H9 (cell line): ENCODE measurements around the gene NOL9. TPM values are rescaled to one million over a fixed set of nuclear protein-coding genes. Genes with fewer than 3 reads are reported as not detected.

Source experiments
- DNase-seq: peaks from one replicate; pipeline ENCODE4 v3.0.0-alpha.2; 2017
- H2AFZ ChIP-seq: one replicate; pipeline ENCODE4 v1.6.1; 2013; ENCODE audit warnings: mild to moderate bottlenecking, low read length, control low read depth, moderate library complexity
- H2AK5ac ChIP-seq: 2 replicates; pipeline ENCODE4 v1.6.1; 2013; ENCODE audit warnings: low read length, control low read depth, mixed read lengths; ENCODE audit not compliant: insufficient read length
- H2BK120ac ChIP-seq: one replicate; pipeline ENCODE4 v1.6.1; 2013; ENCODE audit warnings: low read depth, mild to moderate bottlenecking, low read length, control low read depth, inconsistent platforms; ENCODE audit not compliant: poor library complexity, severe bottlenecking
- H2BK12ac ChIP-seq: 2 replicates; pipeline ENCODE4 v1.6.1; 2013; ENCODE audit warnings: low read length, control low read depth, mixed read lengths, low read depth; ENCODE audit not compliant: insufficient read length
- H2BK15ac ChIP-seq: 2 replicates; pipeline ENCODE4 v1.6.1; 2013; ENCODE audit warnings: low read depth, low read length, control low read depth
- H2BK20ac ChIP-seq: one replicate; pipeline ENCODE4 v1.6.1; 2013; ENCODE audit warnings: low read depth, mild to moderate bottlenecking, low read length, control low read depth, inconsistent platforms; ENCODE audit not compliant: poor library complexity, severe bottlenecking
- H2BK5ac ChIP-seq: 2 replicates; pipeline ENCODE4 v1.6.1; 2013; ENCODE audit warnings: low read length, control low read depth, mixed read lengths; ENCODE audit not compliant: insufficient read length
- H3K14ac ChIP-seq: 2 replicates; pipeline ENCODE4 v1.6.1; 2013; ENCODE audit warnings: low read length, control low read depth; ENCODE audit not compliant: insufficient read depth
- H3K18ac ChIP-seq: 2 replicates; pipeline ENCODE4 v1.6.1; 2013; ENCODE audit warnings: low read depth, mild to moderate bottlenecking, mixed read lengths, low read length, control low read depth; ENCODE audit not compliant: insufficient read length
- H3K23ac ChIP-seq: 2 replicates; pipeline ENCODE4 v1.6.1; 2013; ENCODE audit warnings: low read length, control low read depth, mixed read lengths, low read depth; ENCODE audit not compliant: insufficient read length
- H3K23me2 ChIP-seq: 2 replicates; pipeline ENCODE4 v1.6.1; 2013; ENCODE audit warnings: low read depth, mild to moderate bottlenecking, mixed read lengths, low read length, control low read depth; ENCODE audit not compliant: insufficient read length, poor library complexity, severe bottlenecking
- H3K27ac ChIP-seq: 2 replicates; pipeline ENCODE4 v1.5.1; 2013; ENCODE audit warnings: low read length, control low read depth, mixed read lengths, low read depth; ENCODE audit not compliant: insufficient read length
- H3K27me3 ChIP-seq: 2 replicates; pipeline ENCODE4 v1.6.1; 2013; ENCODE audit warnings: low read length, control low read depth, inconsistent platforms; ENCODE audit not compliant: insufficient read depth
- H3K4ac ChIP-seq: 2 replicates; pipeline ENCODE4 v1.6.1; 2013; ENCODE audit warnings: low read depth, mild to moderate bottlenecking, control low read depth, inconsistent platforms, low read length, moderate library complexity
- H3K4me1 ChIP-seq: 2 replicates; pipeline ENCODE4 v1.6.1; 2013; ENCODE audit warnings: low read length, control low read depth, inconsistent platforms; ENCODE audit not compliant: insufficient read depth
- H3K4me2 ChIP-seq: 2 replicates; pipeline ENCODE4 v1.6.1; 2013; ENCODE audit warnings: low read length, control low read depth, mixed read lengths; ENCODE audit not compliant: insufficient read length, insufficient read depth
- H3K56ac ChIP-seq: 2 replicates; pipeline ENCODE4 v1.6.1; 2013; ENCODE audit warnings: low read depth, mild to moderate bottlenecking, mixed read lengths, low read length, control low read depth; ENCODE audit not compliant: insufficient read length
- H3K79me1 ChIP-seq: 2 replicates; pipeline ENCODE4 v1.6.1; 2013; ENCODE audit warnings: low read depth, mild to moderate bottlenecking, moderate library complexity, low read length, control low read depth, inconsistent platforms; ENCODE audit not compliant: insufficient read depth, poor library complexity, severe bottlenecking
- H3K79me2 ChIP-seq: 2 replicates; pipeline ENCODE4 v1.6.1; 2013; ENCODE audit warnings: low read length, control low read depth, inconsistent platforms; ENCODE audit not compliant: insufficient read depth
- H3K9ac ChIP-seq: 2 replicates; pipeline ENCODE4 v1.6.1; 2013; ENCODE audit warnings: low read length, control low read depth, mixed read lengths; ENCODE audit not compliant: insufficient read length; ENCODE audit errors: extremely low read depth
- H3K9me3 ChIP-seq: one replicate; pipeline ENCODE4 v1.6.1; 2013; ENCODE audit warnings: low read depth, low read length, inconsistent platforms; ENCODE audit not compliant: control insufficient read depth
- H3T11ph ChIP-seq: one replicate; pipeline ENCODE4 v1.6.1; 2013; ENCODE audit warnings: mild to moderate bottlenecking, low read length, control low read depth, inconsistent platforms
- H4K20me1 ChIP-seq: one replicate; pipeline ENCODE4 v1.6.1; 2013; ENCODE audit not compliant: control insufficient read depth, insufficient read length, insufficient read depth
- H4K5ac ChIP-seq: 2 replicates; pipeline ENCODE4 v1.6.1; 2013; ENCODE audit warnings: low read depth, mild to moderate bottlenecking, mixed read lengths, low read length, control low read depth; ENCODE audit not compliant: insufficient read length
- H4K8ac ChIP-seq: replicated peaks from 2 replicates; pipeline ENCODE4 v1.6.1; 2013; ENCODE audit warnings: low read length, control low read depth, mixed read lengths, low read depth; ENCODE audit not compliant: insufficient read length
- H4K91ac ChIP-seq: 2 replicates; pipeline ENCODE4 v1.6.1; 2013; ENCODE audit warnings: low read depth, mild to moderate bottlenecking, moderate library complexity, mixed read lengths, low read length, control low read depth; ENCODE audit not compliant: insufficient read length
- H3K27ac Mint-ChIP-seq, 3 experiments: 2 replicates in 2 of 3; 3 replicates in 1 of 3; pipeline ENCODE4 v1.8.0; 2020 to 2021; ENCODE audit warnings: mixed read lengths in 3 of 3, mild to moderate bottlenecking in 1 of 3, moderate library complexity in 1 of 3
- H3K27me3 Mint-ChIP-seq: 2 replicates; pipeline ENCODE4 v1.8.0; 2021; ENCODE audit warnings: low read depth, mild to moderate bottlenecking, moderate library complexity, mixed read lengths
- H3K36me3 Mint-ChIP-seq, 3 experiments: 2 replicates in 2 of 3; 3 replicates in 1 of 3; pipeline ENCODE4 v1.8.0; 2020 to 2021; ENCODE audit warnings: low read depth in 3 of 3, mixed read lengths in 3 of 3; ENCODE audit not compliant: insufficient read depth in 1 of 3
- H3K4me1 Mint-ChIP-seq, 2 experiments: 2 replicates each; pipeline ENCODE4 v1.8.0; 2020; ENCODE audit warnings: mixed read lengths in 2 of 2
- H3K4me3 Mint-ChIP-seq, 2 experiments: 2 replicates in 1 of 2; 3 replicates in 1 of 2; pipeline ENCODE4 v1.8.0; 2020 to 2021; ENCODE audit warnings: mild to moderate bottlenecking in 2 of 2, mixed read lengths in 2 of 2, moderate library complexity in 1 of 2
- H3K9me3 Mint-ChIP-seq, 2 experiments: 2 replicates in 1 of 2; 3 replicates in 1 of 2; pipeline ENCODE4 v1.8.0; 2020; ENCODE audit warnings: mild to moderate bottlenecking in 2 of 2, mixed read lengths in 2 of 2, moderate library complexity in 1 of 2
- CTCF ChIP-seq: fragments of 200-600 bp; sonication (generic); conservative IDR thresholded peaks from 3 replicates; pipeline ENCODE4 v1.8.0; 2021; ENCODE audit warnings: antibody characterized with exemption, mild to moderate bottlenecking
- WGBS: extraction: QIAGEN DNeasy Blood & Tissue Kit; methylation state at CpG from one replicate; pipeline ENCODE4 v1.1.7; 2013; ENCODE audit warnings: missing lambda C conversion rate, low lambda C conversion rate, mixed read lengths; ENCODE audit not compliant: insufficient read length; ENCODE audit errors: extremely low coverage; 5-methylcytosine and 5-hydroxymethylcytosine counted together
- total RNA-seq: library from RNA; stranded (reverse); gene quantifications from 2 replicates; pipeline ENCODE4 v1.2.1, GENCODE V29; 2021

The NOL9 gene
- total RNA-seq, 1 experiment from 2014 or later, result 50.4 TPM

GRCh38 chr1:6538956-6539355 lies 15.4 kb downstream of the NOL9 start:
- TF ChIP-seq CTCF, result no peak
- H3T11ph ChIP-seq, result no peak overlapping the region

More at GRCh38 chr1:6538956-6539355, 15.4 kb downstream of the NOL9 start:
- Histone ChIP-seq H4K91ac (no peak overlapping the region), H3K9ac (no peak overlapping the region), H3K4me2 (no peak overlapping the region), H3K4ac (no peak overlapping the region), H4K8ac (no peak overlapping the region), H4K20me1 (no peaks in the 10 kb centered on the region), H3K18ac (no peak overlapping the region), H2BK20ac (no peak overlapping the region), H3K9me3 (no peaks in the 10 kb centered on the region), H3K79me2 (no peaks in the 10 kb centered on the region), H3K27ac (no peak overlapping the region), H3K56ac (no peak overlapping the region), H3K79me1 (no peaks in the 10 kb centered on the region), H2BK120ac (no peak overlapping the region), H3K23me2 (no peaks in the 10 kb centered on the region), H2BK5ac (no peak overlapping the region), H3K14ac (no peak overlapping the region), H3K23ac (no peak overlapping the region), H3K27me3 (no peaks in the 10 kb centered on the region), H3K4me1 (no peaks in the 10 kb centered on the region), H2AK5ac (no peak overlapping the region), H2BK15ac (no peak overlapping the region), H2AFZ (no peak overlapping the region), H4K5ac (no peak overlapping the region), H2BK12ac (no peak overlapping the region)
- peaks cover 9 to 59% (median 53%) of the 10 kb centered on the region in 3 experiments; a peak in 6 of 7 replicates for H3K36me3 Mint-ChIP-seq
- no CpG with 5 or more reads among the region's 3 CpGs for whole genome bisulfite sequencing
- no peaks in the 10 kb centered on the region for H3K9me3 Mint-ChIP-seq
- no peak for DNase-seq
- no peak overlapping the region for H3K4me3 Mint-ChIP-seq
- peaks cover 0 to 3% of the 10 kb centered on the region in 2 experiments; a peak in 1 of 4 replicates for H3K4me1 Mint-ChIP-seq
- H3K27me3 Mint-ChIP-seq, result no peaks in the 10 kb centered on the region
- H3K27ac Mint-ChIP-seq, result no peak overlapping the region; a peak in 1 of 7 replicates
